Limb (tissue), 2 donors: ENCODE measurements around the gene CA10.
A peak's percentile ranks its signal among the peaks of the same experiment; 100 is the strongest.

Experiments
- DNase-seq, 2 donors: peaks; one replicate each; pipeline ENCODE4 v3.0.0-alpha.2; 2016; ENCODE audit errors: extremely low spot score in 2 of 2

CA10 gene

GRCh38 chr17:51954232-51954765, 204.2 kb downstream of the CA10 start:
- no peak for DNase-seq

- no peak for DNase-seq
These were observed 206.8 kb downstream of the CA10 start for GRCh38 chr17:51951741-51952140.

DNA sequence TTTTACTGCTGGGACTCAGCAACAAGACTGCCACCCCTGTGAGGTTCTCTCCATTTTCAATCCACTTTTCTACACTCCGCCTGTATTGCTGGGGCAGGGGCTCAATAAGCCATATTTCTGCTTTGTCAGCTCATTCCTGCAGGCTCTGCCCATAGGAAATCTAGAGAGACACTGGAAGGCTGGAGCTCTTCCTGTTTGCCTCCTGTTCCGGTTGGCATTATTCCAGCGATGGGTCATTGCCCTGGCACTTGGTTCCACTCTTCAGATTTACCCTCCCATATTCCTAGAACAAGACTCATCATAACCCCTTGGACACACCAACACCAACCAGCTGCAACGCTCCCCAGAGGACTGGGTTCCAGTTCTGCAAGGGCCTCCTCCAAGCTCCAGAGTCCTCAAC, 210.4 kb downstream of the CA10 start:
- DNase-seq = no peak

GRCh38 chr17:51947160-51947735, 211.3 kb downstream of the CA10 start:
- no peak for DNase-seq

DNA sequence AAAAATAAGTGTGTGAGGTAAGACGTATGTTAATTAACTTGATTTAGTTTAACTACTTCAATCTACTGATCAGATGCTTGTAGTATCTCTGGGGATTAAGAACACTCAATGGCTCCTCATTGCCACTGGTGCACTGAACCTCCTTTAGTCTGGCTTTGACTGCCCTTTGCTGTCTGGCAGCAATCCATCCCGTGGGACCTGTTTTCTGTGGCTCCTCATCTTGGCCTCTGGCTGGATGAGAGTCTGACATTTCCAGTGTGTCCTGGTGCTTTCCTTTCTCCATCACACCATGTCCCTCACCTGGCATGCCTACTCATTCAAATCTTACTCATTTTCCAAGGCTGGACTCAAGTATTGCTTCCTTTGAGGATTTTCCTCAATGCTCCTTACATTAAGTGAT, 212.2 kb downstream of the CA10 start:
- DNase-seq = no peak

- DNase-seq = no peak
These were observed 217.2 kb downstream of the CA10 start for GRCh38 chr17:51941272-51941671.

DNA sequence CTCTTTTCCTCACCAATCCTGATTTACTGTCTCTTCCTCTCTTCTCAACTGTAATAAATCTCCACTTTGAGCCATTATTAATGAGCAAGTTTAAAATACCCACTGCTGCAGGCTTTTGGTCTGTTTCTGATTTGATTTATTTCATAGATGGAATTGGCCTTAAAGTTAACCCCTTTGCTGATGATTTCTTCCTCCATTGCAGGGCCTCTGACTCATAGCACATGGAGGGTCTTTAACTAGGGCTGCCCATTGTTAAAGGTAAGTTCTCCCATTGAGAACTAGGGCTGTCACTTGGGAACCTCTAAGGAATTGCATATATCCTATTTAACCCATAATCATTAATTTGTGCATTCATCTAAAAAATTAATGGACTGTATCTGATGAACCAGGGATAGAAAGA, 221.2 kb downstream of the CA10 start:
- no peak for DNase-seq

- DNase-seq = no peak
These were observed 223.0 kb downstream of the CA10 start for GRCh38 chr17:51935477-51935876.

DNA sequence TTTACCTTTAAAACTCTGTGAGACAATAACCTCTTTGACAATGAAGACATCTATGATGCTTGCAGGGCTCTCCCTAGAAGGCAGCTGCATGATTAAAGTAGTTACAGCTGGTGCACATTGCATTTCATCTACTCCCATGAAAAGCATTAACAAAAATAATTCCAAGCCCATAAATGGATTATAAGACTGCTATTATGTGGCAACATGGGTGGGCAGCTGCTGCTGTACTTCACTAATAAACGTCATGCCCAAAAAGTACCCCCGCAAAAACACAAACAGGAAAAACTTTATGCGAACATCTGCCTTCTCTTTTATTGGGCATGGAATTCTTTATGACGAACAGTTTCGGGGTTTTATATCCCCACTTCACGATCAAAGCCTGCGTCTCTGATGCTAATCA, 224.9 kb downstream of the CA10 start:
- peak in 1 of 2 donors; percentile 38 for DNase-seq

- DNase-seq = no peak
These were observed 232.1 kb downstream of the CA10 start for GRCh38 chr17:51926448-51926847.

DNA sequence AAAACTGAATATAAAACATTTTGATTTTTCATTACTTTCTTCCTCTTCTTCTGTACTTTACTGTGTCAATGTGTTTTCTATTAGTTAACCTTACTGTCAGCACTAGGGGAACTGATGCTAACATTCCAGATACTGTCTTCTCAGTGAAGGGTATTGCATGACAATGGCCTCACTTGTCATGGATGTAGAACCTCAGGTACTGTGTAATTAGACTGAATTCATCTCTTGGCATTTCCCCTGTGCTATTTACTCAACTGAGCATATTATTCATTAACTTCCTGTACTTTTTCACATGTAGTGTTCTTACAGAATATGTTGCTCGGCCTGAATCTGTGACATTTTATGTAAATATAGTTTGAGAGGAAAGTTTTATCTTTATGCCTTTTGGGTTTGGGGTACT, 237.0 kb downstream of the CA10 start:
- DNase-seq = no peak

- no peak for DNase-seq
These were observed 243.9 kb downstream of the CA10 start for GRCh38 chr17:51914577-51914976.

DNA sequence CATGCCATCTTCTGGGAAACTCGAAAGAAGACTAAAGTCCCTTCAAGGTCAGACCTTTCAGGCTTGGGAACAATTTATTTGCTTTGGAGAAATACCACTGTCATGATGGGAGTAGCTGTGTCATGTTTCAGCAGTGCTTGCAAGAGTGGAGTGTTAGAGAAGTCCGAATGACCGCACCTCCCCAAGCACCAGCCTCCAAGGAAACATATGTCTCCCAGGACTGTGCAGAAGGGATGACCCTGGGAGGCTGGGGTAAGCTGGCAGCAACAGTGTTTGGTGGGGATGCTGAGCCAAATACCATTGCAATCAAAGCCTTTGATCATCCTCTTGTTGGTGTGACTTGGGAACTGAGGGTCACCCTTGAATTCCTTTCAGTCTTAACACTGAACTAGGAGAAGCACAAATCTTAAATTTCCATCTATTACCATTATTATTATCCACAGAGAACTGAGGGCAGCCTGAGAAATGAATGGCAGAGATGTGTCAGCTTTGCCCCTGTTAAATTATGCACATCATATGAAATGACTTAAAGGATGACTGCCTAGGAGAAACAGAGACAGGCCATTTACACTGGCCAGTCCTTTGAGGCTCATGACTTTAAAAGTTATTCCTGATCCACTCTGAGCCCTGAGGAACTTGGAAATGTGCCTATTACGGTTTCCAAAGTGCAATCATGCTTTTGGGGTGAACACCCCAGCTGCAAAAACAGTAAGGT, 244.9 kb downstream of the CA10 start:
- DNase-seq = no peak

DNA sequence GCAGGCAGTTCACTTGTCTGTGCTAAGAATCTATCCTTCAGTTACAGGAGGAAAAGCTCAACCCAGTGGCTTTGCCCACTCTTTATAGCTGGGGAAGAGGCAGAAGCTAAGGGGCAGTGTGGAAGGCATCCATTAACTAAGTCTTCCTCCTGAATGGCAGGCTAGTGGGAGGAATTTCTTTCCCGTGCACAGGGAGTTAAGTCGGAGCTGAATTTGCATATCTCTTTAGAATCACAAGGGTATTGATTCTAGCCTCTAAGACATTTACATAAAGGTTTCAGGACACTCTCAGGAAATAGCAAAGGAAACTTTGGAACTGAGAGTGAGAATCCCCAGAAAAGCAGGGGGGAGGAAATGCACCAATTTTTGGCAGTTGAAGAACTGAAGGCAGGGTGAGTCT, 245.6 kb downstream of the CA10 start:
- no peak for DNase-seq

- no peak for DNase-seq
These were observed 247.3 kb downstream of the CA10 start for GRCh38 chr17:51911237-51911636.

DNA sequence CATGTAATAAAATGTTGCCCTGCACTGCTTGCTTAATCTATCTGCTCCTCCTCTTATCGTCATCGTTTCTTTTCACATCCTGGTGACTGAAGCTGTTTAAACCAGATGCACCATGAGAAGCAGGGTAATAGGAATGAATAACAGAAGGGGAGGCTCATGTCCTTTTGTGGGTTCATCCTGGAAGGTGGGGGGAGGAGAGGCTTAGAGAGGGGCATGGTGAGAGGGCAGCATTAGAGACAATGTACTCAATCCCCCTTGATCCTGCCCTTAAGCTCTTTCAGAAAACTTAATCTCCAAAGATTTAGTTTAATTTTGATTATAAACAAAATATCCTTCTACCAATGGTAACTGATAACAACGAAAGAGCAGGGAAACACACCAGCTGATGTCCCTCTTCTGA, 248.5 kb downstream of the CA10 start:
- DNase-seq = no peak

DNA sequence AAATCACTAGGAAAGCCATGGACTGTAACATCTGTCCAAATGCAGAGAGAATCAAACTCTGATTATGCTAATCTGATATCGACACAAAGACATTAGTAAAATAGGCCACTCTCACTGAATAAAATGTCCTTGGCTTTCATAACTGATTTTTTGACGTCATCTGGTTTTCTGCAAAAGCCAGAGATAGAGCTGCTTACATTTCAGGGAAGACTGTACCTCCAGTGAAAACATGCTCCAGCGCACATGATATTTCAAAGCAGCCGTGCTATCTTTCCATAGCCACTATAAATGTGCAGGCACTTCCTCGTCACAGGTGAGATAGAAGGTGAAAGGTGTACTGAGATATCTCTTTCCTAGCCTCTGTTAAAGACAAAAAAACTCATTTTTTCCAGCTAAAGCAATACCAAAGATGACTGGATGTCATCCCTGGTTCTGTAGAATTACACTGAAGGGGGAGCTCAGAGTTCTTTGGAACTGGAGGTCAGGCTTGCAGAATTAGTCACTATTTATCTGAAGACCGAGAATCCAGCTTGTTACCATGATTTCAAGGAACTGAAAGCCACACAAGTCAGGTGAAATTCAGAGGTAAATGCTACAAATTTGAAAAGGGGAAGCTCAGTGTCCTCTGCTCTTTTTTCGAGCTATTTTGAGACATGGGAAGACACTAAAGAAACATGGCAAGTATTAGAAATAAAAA, 249.5 kb downstream of the CA10 start:
- no peak for DNase-seq

GRCh38 chr17:51907041-51907440, 251.5 kb downstream of the CA10 start:
- DNase-seq = no peak

DNA sequence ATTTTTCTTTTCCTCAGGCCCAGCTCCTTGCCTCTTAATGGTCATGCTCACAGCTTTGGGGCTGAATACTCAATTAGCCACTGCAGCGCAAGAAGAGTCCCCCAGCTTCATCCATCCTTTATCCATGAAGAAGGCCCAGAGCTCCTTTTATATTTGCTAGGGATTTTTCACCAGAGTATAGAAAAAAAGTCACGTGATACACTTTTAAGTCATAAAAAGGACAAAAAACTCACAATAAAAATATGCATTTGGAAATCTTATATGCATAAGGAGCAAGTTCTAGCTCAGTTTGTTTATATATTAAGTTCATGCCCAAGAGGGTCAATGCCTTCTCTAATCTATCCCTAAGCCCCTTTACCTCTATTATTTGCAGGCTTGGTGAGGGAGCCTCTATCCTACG, 254.1 kb downstream of the CA10 start:
- no peak for DNase-seq

- no peak for DNase-seq
These were observed 257.3 kb downstream of the CA10 start for GRCh38 chr17:51901242-51901641.

DNA sequence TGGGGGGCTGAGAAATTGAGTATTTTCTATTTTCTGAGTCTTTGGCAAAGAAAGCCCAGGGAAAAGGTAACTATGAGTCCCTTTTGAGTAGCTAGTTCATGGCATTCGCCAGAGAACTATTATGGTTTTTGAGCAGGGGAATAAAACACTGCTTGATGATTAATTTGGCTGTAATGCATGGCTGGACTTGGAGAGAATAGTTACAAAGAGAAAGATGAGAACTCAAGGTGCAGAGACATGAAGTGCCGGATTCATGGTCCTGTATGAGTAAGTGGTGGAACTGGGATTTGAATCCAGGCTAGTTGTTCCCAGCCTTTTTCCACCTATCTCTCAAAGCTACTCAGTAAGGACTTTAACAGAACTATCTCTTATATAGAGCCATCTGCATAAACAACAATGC, 266.6 kb downstream of the CA10 start:
- DNase-seq = no peak

DNA sequence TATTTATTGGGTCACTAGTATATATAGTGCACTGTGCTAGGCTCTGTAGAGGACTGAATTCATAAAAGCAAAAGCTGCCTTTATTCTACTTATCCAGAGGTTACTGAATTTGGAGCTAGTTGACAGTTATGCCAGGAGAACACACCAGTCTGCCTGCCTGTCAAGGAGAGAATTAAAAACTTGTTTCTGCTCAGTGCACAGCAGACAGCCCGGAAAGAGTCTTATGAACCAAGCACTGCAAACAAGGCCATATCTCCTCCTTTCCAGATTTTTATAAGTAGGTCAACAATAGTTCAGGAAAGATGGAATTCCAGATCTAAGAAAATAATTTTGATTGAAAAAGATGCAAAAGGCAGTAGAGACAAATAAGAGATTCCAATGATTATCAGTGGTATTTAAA, 267.8 kb downstream of the CA10 start:
- DNase-seq = no peak

DNA sequence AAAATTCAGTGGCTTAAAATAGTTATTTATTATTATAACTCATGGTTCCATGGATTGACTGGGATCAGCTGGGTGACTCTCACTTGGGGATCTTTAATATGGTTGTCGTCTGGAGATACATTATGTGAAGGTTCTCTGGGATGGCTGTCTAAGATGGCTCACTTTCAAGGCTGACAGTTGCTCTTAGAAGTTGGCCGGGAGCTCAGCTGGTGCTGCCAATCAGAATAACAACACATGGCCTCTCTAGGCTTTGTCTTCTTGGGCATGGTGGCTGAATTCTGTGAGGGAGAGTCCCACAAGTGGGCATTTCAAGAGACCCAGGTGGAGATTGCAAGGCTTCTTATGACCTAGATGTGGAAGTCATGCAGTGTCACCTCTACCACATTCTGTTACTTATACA, 269.7 kb downstream of the CA10 start:
- DNase-seq = no peak
